ENCODE results near the gene FNIP1.

DNA sequence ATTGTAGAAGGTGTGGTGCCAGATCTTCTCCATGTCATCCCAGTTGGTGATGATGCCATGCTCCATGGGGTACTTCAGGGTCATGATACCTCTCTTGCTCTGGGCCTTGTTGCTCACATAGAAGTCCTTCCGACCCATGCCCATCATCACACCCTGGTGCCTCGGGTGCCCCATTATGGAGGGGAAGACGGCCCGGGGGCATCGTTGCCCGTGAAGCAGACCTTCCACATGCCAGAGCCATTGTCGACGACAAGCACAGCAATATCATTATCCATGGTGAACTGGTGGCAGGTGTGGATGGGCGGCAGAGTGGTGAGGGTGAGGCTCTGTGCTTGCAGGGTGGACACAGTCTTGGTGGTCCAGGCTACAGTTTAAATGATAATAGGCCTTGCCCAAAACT is 137.0 kb downstream of the FNIP1 start:
- no peak for TF ChIP-seq POLR2AphosphoS5 (IDR thresholded peaks at IDR 0.05)
- TF ChIP-seq, protein P1, sequence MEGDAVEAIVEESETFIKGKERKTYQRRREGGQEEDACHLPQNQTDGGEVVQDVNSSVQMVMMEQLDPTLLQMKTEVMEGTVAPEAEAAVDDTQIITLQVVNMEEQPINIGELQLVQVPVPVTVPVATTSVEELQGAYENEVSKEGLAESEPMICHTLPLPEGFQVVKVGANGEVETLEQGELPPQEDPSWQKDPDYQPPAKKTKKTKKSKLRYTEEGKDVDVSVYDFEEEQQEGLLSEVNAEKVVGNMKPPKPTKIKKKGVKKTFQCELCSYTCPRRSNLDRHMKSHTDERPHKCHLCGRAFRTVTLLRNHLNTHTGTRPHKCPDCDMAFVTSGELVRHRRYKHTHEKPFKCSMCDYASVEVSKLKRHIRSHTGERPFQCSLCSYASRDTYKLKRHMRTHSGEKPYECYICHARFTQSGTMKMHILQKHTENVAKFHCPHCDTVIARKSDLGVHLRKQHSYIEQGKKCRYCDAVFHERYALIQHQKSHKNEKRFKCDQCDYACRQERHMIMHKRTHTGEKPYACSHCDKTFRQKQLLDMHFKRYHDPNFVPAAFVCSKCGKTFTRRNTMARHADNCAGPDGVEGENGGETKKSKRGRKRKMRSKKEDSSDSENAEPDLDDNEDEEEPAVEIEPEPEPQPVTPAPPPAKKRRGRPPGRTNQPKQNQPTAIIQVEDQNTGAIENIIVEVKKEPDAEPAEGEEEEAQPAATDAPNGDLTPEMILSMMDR (IDR thresholded peaks at IDR 0.05), result no peak
